ENCODE measurements around the gene MEPE. TPM values are rescaled to one million over a fixed set of nuclear protein-coding genes. Genes with fewer than 3 reads are reported as not detected.

Gene MEPE
- total and polyA plus RNA-seq, 4 donors = 0.06 to 1.4 (median 0.21) TPM; not detected in 1

- Histone ChIP-seq H3K4me3 (ENCODE audit: low read depth, low read length) (no peak overlapping the region), H3K4me1 (ENCODE audit: control insufficient read depth, insufficient read depth, low read length) (no peaks in the 10 kb centered on the region), H3K9me3 (ENCODE audit: control insufficient read depth, insufficient read depth, low read length) (no peaks in the 10 kb centered on the region), H3K36me3 (ENCODE audit: control insufficient read depth, insufficient read depth, low read length) (no peaks in the 10 kb centered on the region), H3K27me3 (ENCODE audit: control insufficient read depth, insufficient read depth, low read length) (no peaks in the 10 kb centered on the region), H3K27ac (ENCODE audit: low read depth, low read length) (no peak overlapping the region)
- 90% methylated on average over 2 of the region's 8 CpGs for WGBS (ENCODE audit: insufficient coverage)
- DNase-seq (ENCODE audit: low read depth in 4 of 6, low spot score in 6 of 6) = peak in 2 of 6 donors; percentile 27 to 60
These were observed 63.3 kb downstream of the MEPE start for GRCh38 chr4:87895964-87896621.

Other genes starting within 250 kb of the MEPE start
- gene DSPP, start 224.4 kb upstream of the MEPE start, total RNA-seq = under 1 TPM in 1 of 2 donors, not detected in 1; 0.06 TPM
- gene DSPP, start 224.4 kb upstream of the MEPE start, polyA plus RNA-seq (ENCODE audit: insufficient read length in 2 of 2) = under 1 TPM; 0.05 to 0.06 TPM
- 1 to 10 TPM in 1 of 2 donors, under 1 TPM in 1; 0.39 to 4.3 TPM for gene DMP1, start 182.7 kb upstream of the MEPE start, total RNA-seq
- gene DMP1, start 182.7 kb upstream of the MEPE start, polyA plus RNA-seq (ENCODE audit: insufficient read length in 2 of 2) = under 1 TPM; 0.12 to 0.16 TPM
- 1 to 10 TPM; 1.2 to 2.6 TPM for gene IBSP, start 33.4 kb upstream of the MEPE start, total RNA-seq
- gene IBSP, start 33.4 kb upstream of the MEPE start, polyA plus RNA-seq (ENCODE audit: insufficient read length in 2 of 2) = under 1 TPM in 1 of 2 donors, not detected in 1; 0.16 TPM
- gene SPP1, start 142.7 kb downstream of the MEPE start, total RNA-seq = 100 to 1,000 TPM; 532 to 589 TPM
- gene SPP1, start 142.7 kb downstream of the MEPE start, polyA plus RNA-seq (ENCODE audit: insufficient read length in 2 of 2) = 100 to 1,000 TPM; 327 to 374 TPM
- gene PKD2, start 174.7 kb downstream of the MEPE start, total RNA-seq = 10 to 100 TPM; 49.4 to 70.4 TPM
- 10 to 100 TPM; 24.4 to 30.9 TPM for gene PKD2, start 174.7 kb downstream of the MEPE start, polyA plus RNA-seq (ENCODE audit: insufficient read length in 2 of 2)